IPS-18a (cell line): Measurements from ENCODE around the gene GPR146.
"Not testable (repeated sequence)": the region's sequence is repeated elsewhere in the genome, so short reads cannot be mapped to it uniquely, and the experiment has no call there.

ENCODE experiments used
- H3K27ac ChIP-seq: one replicate; pipeline ENCODE4 v1.5.1; 2013; ENCODE audit warnings: low read length
- H3K27me3 ChIP-seq: one replicate; pipeline ENCODE4 v1.6.1; 2013; ENCODE audit warnings: mild to moderate bottlenecking, low read length; ENCODE audit not compliant: control insufficient read depth, insufficient read depth
- H3K36me3 ChIP-seq: one replicate; pipeline ENCODE4 v1.6.1; 2013; ENCODE audit warnings: low read depth, low read length; ENCODE audit not compliant: control insufficient read depth
- H3K4me1 ChIP-seq: one replicate; pipeline ENCODE4 v1.6.1; 2013; ENCODE audit warnings: low read depth, low read length; ENCODE audit not compliant: control insufficient read depth
- H3K4me3 ChIP-seq: one replicate; pipeline ENCODE4 v1.5.1; 2013; ENCODE audit warnings: low read length
- H3K9ac ChIP-seq: one replicate; pipeline ENCODE4 v1.6.1; 2013; ENCODE audit warnings: mild to moderate bottlenecking, low read length, moderate library complexity
- H3K9me3 ChIP-seq: one replicate; pipeline ENCODE4 v1.6.1; 2013; ENCODE audit warnings: low read depth, low read length; ENCODE audit not compliant: control insufficient read depth

The GPR146 gene

GRCh38 chr7:1002445-1002844 lies 41.9 kb upstream of the GPR146 start:
- not testable (repeated sequence) for H3K9me3 ChIP-seq, H3K4me1 ChIP-seq, H3K36me3 ChIP-seq, H3K27ac ChIP-seq, H3K9ac ChIP-seq, H3K27me3 ChIP-seq, H3K4me3 ChIP-seq

GRCh38 chr7:1004018-1004852 lies 40.1 kb upstream of the GPR146 start:
- Histone ChIP-seq H3K27me3 (no peaks in the 10 kb centered on the region), H3K36me3 (no peaks in the 10 kb centered on the region), H3K27ac (no peak overlapping the region), H3K4me3 (no peak overlapping the region), H3K4me1 (no peaks in the 10 kb centered on the region), H3K9me3 (no peaks in the 10 kb centered on the region), H3K9ac (no peak overlapping the region)

GRCh38 chr7:1005303-1005702 lies 39.0 kb upstream of the GPR146 start:
- H3K9ac ChIP-seq: no peak overlapping the region
- no peak overlapping the region for H3K27ac ChIP-seq
- H3K4me1 ChIP-seq: no peaks in the 10 kb centered on the region

GRCh38 chr7:1007901-1008300 lies 36.4 kb upstream of the GPR146 start:
- H3K36me3 ChIP-seq: no peaks in the 10 kb centered on the region
- H3K27ac ChIP-seq: no peak overlapping the region
- H3K9ac ChIP-seq: no peak overlapping the region
- H3K9me3 ChIP-seq: no peaks in the 10 kb centered on the region
- H3K4me3 ChIP-seq: no peak overlapping the region
- no peaks in the 10 kb centered on the region for H3K27me3 ChIP-seq
- no peaks in the 10 kb centered on the region for H3K4me1 ChIP-seq

More at GRCh38 chr7:1005303-1005702, 39.0 kb upstream of the GPR146 start:
- Histone ChIP-seq H3K36me3 (no peaks in the 10 kb centered on the region), H3K27me3 (no peaks in the 10 kb centered on the region), H3K4me3 (no peak overlapping the region), H3K9me3 (no peaks in the 10 kb centered on the region)

- H3K27ac ChIP-seq: no peak overlapping the region
- H3K4me3 ChIP-seq: no peak overlapping the region
- H3K9ac ChIP-seq: no peak overlapping the region
- no peaks in the 10 kb centered on the region for H3K27me3 ChIP-seq
- no peaks in the 10 kb centered on the region for H3K4me1 ChIP-seq
- H3K36me3 ChIP-seq: no peaks in the 10 kb centered on the region
- no peaks in the 10 kb centered on the region for H3K9me3 ChIP-seq
Observed at GRCh38 chr7:1008733-1009363, 35.5 kb upstream of the GPR146 start.

GRCh38 chr7:1009747-1010146 lies 34.6 kb upstream of the GPR146 start:
- Histone ChIP-seq H3K9me3 (no peaks in the 10 kb centered on the region), H3K27ac (no peak overlapping the region), H3K9ac (no peak overlapping the region), H3K27me3 (no peaks in the 10 kb centered on the region), H3K4me3 (no peak overlapping the region), H3K36me3 (no peaks in the 10 kb centered on the region), H3K4me1 (no peaks in the 10 kb centered on the region)

- Histone ChIP-seq H3K4me3 (no peak overlapping the region), H3K9me3 (no peaks in the 10 kb centered on the region), H3K4me1 (no peaks in the 10 kb centered on the region), H3K27me3 (no peaks in the 10 kb centered on the region), H3K36me3 (no peaks in the 10 kb centered on the region), H3K9ac (no peak overlapping the region), H3K27ac (no peak overlapping the region)
Observed at GRCh38 chr7:1010226-1010625, 34.1 kb upstream of the GPR146 start.

- Histone ChIP-seq H3K27me3 (no peaks in the 10 kb centered on the region), H3K9me3 (no peaks in the 10 kb centered on the region), H3K27ac (no peak overlapping the region), H3K4me3 (no peak overlapping the region), H3K9ac (no peak overlapping the region), H3K4me1 (no peaks in the 10 kb centered on the region), H3K36me3 (no peaks in the 10 kb centered on the region)
Observed at GRCh38 chr7:1011297-1012003, 32.9 kb upstream of the GPR146 start.

- Histone ChIP-seq H3K9ac (no peak overlapping the region), H3K9me3 (no peaks in the 10 kb centered on the region), H3K4me1 (no peaks in the 10 kb centered on the region), H3K36me3 (no peaks in the 10 kb centered on the region), H3K27me3 (no peaks in the 10 kb centered on the region), H3K4me3 (no peak overlapping the region), H3K27ac (no peak overlapping the region)
Observed at GRCh38 chr7:1012004-1012715, 32.2 kb upstream of the GPR146 start.

- Histone ChIP-seq H3K9me3 (no peaks in the 10 kb centered on the region), H3K27ac (no peak overlapping the region), H3K36me3 (no peaks in the 10 kb centered on the region), H3K4me1 (no peaks in the 10 kb centered on the region), H3K9ac (no peak overlapping the region), H3K4me3 (no peak overlapping the region), H3K27me3 (no peaks in the 10 kb centered on the region)
Observed at GRCh38 chr7:1012716-1013095, 31.6 kb upstream of the GPR146 start.

- Histone ChIP-seq H3K36me3 (no peaks in the 10 kb centered on the region), H3K27ac (no peak overlapping the region), H3K9ac (no peak overlapping the region), H3K9me3 (no peaks in the 10 kb centered on the region), H3K4me1 (no peaks in the 10 kb centered on the region), H3K4me3 (no peak overlapping the region), H3K27me3 (no peaks in the 10 kb centered on the region)
Observed at GRCh38 chr7:1013581-1013980, 30.8 kb upstream of the GPR146 start.
